LNCaP clone FGC (cell line): ENCODE measurements around the gene AKR1E2.

Source experiments
- DNase-seq: peaks from one replicate; pipeline ENCODE4 v3.0.0-alpha.2; 2011; ENCODE audit warnings: low read depth
- H3K4me3 ChIP-seq: 2 replicates; pipeline ENCODE4 v1.5.1; 2011; ENCODE audit warnings: mild to moderate bottlenecking, low read depth, low read length, control low read depth
- TF ChIP-seq, protein P1 (sequence below): IDR thresholded peaks from 2 replicates; pipeline ENCODE4 v1.5.1; 2012; ENCODE audit warnings: mild to moderate bottlenecking; ENCODE audit not compliant: control insufficient read depth, insufficient read depth; ENCODE audit errors: extremely low read depth

The AKR1E2 gene

DNA sequence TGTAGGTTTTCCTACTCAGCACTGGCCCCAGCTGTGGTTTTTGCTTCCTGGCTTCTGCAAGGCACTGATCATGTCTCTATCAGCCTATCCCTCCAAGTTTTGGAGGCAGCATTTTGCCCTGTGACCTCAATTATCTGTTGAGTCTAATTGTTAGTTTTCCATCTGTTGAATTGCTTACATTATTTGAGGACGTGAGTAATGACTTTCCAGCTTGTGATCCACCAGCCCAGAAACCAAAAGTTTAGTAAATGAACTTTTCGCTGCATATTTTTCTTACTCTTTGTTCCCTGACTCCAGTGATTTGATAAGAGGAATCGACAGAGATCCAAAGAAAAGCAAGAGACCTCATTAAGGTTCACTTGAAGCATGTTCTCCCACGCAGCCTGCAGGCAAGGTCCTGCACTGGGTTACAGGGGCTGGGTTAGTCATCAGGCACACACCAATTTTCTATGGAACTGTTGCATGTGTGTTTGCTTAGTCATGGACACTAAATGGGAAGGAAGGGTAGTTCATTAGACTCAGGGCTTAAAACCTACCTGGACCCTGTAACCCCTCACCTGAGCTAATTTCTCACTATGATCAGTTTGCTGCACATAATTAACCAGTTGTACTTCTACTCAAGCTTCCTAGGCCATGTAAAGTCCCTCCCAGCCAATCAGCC lies 57.2 kb downstream of the AKR1E2 start:
- TF ChIP-seq, protein P1, sequence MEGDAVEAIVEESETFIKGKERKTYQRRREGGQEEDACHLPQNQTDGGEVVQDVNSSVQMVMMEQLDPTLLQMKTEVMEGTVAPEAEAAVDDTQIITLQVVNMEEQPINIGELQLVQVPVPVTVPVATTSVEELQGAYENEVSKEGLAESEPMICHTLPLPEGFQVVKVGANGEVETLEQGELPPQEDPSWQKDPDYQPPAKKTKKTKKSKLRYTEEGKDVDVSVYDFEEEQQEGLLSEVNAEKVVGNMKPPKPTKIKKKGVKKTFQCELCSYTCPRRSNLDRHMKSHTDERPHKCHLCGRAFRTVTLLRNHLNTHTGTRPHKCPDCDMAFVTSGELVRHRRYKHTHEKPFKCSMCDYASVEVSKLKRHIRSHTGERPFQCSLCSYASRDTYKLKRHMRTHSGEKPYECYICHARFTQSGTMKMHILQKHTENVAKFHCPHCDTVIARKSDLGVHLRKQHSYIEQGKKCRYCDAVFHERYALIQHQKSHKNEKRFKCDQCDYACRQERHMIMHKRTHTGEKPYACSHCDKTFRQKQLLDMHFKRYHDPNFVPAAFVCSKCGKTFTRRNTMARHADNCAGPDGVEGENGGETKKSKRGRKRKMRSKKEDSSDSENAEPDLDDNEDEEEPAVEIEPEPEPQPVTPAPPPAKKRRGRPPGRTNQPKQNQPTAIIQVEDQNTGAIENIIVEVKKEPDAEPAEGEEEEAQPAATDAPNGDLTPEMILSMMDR: no peak
- H3K4me3 ChIP-seq: no peak overlapping the region
- DNase-seq: no peak

DNA sequence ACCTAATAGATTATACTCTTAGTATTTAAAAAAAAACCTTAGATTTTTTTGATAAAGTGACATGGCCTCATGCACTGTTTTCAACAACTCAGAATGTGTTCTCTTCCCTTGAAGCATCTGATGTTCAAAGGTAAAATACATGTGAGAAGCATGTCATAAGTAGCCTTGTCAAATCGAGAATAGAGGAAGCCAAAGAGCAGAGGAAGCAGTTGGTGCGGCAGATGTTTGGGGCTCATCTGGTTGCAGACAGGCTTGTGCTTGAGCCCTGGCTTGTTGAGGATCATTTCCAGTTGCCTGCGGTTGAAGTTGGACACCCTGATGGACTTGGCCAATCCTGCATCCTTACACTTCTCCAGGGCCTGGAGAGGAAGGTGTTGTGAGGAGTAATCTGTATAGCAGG lies 59.2 kb downstream of the AKR1E2 start:
- no peak for DNase-seq
- TF ChIP-seq, protein P1: no peak
- no peak overlapping the region for H3K4me3 ChIP-seq

DNA sequence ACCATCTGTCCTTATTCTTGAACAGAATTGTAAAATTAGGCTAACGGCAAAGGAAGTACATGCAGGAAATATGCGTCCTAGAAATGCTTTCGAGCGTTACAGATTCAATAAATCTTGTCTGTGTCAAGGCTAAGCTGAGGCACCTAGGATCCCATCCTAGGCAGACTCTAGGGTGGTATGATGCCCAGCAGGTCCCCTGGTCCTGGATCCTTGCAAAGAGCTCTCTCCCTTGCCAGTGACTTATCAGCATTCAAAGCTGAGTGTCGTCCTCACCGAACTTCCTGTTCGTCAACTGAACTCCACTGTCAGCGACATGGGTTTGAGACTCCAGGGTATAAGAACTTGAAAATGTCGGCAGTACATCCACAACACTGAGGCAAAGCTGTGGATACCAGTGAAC lies 61.5 kb downstream of the AKR1E2 start:
- DNase-seq: no peak
- H3K4me3 ChIP-seq: no peak overlapping the region
- TF ChIP-seq, protein P1: no peak

DNA sequence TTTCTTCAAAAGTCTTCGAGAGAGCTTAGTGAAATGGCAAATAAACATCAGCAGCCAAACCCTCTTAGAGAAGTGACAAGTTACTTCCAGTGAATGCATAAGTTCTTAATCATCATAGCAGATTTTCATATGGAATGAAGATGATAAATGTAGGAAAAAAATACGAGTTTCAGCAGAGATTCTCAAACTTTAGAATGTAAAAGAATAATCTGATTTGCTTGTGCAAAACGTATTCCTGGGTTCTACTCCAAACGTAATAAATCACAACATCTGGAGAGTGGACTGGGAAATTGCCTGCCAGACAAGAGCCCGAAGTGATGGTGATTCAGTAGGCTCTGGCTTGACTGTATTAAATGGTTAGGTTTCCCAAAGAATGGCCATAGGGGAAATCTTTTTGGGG lies 62.2 kb downstream of the AKR1E2 start:
- H3K4me3 ChIP-seq: no peak overlapping the region
- DNase-seq: no peak
- TF ChIP-seq, protein P1: no peak

DNA sequence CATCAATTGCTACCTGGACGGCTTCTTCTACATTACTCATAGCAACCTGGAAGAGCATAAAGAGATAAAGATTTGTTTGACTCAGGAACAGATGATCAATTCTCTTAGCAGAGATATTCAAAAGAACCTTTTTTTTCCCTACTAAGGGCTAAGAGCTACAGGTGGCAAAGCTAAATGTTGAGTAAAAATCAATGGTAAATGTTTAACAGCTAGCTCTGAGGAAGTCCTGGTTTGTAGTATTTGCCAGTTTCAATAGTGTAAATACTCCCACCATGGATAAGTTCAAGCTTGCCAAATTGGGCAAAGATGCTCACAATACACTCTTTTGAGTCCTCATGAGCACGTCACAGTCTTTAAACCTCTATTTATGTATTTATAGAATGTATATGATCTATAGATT lies 64.0 kb downstream of the AKR1E2 start:
- TF ChIP-seq, protein P1: no peak
- no peak overlapping the region for H3K4me3 ChIP-seq
- DNase-seq: no peak

DNA sequence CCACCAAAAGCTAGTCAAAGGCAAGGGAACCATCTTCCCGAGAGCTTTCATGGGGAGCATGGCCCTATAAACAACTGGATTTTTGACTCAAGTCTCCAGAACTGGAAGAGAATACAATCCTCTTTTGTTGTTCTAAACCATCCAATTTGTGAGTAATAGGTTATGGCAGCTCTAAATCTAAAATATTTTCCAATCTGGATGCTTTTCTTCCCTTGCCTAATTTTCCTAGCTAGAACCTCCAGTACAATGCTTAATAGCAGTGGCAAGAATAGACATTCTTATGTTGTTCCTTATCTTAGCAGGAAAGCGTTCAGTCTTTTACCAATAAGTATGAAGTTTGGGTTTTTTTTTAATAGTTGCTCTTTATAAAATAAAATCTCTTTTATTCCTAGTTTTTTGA lies 66.7 kb downstream of the AKR1E2 start:
- TF ChIP-seq, protein P1: no peak
- no peak for DNase-seq
- no peak overlapping the region for H3K4me3 ChIP-seq

DNA sequence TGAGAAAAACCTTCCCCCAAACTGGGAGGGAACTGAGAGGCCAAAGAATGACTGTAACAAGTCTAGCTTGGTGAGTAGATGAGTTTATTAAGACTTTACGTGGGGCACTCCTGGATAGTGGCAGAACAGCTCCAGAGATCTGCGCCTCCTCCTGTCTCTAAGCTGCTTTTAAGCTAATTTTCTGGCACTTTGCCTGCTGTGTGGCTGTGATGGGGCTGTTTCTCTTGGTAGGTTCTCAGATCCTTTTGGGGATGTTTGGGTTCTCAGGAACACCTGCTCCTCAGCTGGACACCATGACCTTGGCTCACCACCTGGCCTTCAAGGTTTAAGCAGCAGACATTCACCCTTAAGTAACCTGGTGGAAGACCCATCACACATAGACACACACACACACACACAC lies 68.3 kb downstream of the AKR1E2 start:
- H3K4me3 ChIP-seq: no peak overlapping the region
- TF ChIP-seq, protein P1: no peak
- no peak for DNase-seq
